ENCODE data around the gene PIGT.

DNA sequence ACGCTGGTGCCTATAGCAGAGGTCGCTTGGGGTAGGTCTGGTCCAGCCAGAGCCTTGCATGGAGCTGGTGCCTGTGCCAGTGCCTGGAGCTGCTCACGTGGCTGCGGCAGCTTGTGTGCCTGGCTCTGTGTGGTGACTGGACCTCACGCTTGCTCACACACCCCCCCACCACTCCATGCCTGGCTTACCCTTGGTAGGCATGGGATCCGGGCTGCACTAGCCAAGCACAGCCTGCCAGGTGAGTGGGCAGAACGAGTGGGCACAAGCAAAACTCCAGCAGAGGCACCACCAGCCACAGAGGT is 20.9 kb upstream of the PIGT start:
- TF ChIP-seq, protein P1, sequence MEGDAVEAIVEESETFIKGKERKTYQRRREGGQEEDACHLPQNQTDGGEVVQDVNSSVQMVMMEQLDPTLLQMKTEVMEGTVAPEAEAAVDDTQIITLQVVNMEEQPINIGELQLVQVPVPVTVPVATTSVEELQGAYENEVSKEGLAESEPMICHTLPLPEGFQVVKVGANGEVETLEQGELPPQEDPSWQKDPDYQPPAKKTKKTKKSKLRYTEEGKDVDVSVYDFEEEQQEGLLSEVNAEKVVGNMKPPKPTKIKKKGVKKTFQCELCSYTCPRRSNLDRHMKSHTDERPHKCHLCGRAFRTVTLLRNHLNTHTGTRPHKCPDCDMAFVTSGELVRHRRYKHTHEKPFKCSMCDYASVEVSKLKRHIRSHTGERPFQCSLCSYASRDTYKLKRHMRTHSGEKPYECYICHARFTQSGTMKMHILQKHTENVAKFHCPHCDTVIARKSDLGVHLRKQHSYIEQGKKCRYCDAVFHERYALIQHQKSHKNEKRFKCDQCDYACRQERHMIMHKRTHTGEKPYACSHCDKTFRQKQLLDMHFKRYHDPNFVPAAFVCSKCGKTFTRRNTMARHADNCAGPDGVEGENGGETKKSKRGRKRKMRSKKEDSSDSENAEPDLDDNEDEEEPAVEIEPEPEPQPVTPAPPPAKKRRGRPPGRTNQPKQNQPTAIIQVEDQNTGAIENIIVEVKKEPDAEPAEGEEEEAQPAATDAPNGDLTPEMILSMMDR (conservative IDR thresholded peaks at IDR 0.05 in 1 of 2, IDR thresholded peaks at IDR 0.05 in 1 of 2; ENCODE audit: low read depth in 1 of 2, low read length in 2 of 2): no peak
- no peak for TF ChIP-seq EZH2 (IDR thresholded peaks at IDR 0.05; ENCODE audit: low read length, missing control alignments)

Measured in fibroblast of lung (primary cell).